ENCODE measurements around the gene UQCRC2.
"Not testable (repeated sequence)": the region's sequence is repeated elsewhere in the genome, so short reads cannot be mapped to it uniquely, and the experiment has no call there.

The UQCRC2 gene

GRCh38 chr16:22013486-22013885, 60.3 kb downstream of the UQCRC2 start:
- DNase-seq, result no peak

GRCh38 chr16:22014271-22014873, 61.2 kb downstream of the UQCRC2 start:
- DNase-seq, result no peak

- no peak for DNase-seq
Observed at GRCh38 chr16:22016927-22017326, 63.8 kb downstream of the UQCRC2 start.

GRCh38 chr16:22018559-22018958, 65.4 kb downstream of the UQCRC2 start:
- DNase-seq, result no peak

GRCh38 chr16:22022151-22022550, 69.0 kb downstream of the UQCRC2 start:
- DNase-seq, result no peak

GRCh38 chr16:22023505-22023904, 70.3 kb downstream of the UQCRC2 start:
- no peak for DNase-seq

- DNase-seq, result not testable (repeated sequence)
Observed at GRCh38 chr16:22024785-22025184, 71.6 kb downstream of the UQCRC2 start.

- DNase-seq, result no peak
Observed at GRCh38 chr16:22027633-22028032, 74.5 kb downstream of the UQCRC2 start.

GRCh38 chr16:22029632-22030031, 76.5 kb downstream of the UQCRC2 start:
- no peak for DNase-seq

- DNase-seq, result no peak
Observed at GRCh38 chr16:22030087-22030812, 77.1 kb downstream of the UQCRC2 start.

GRCh38 chr16:22031483-22032083, 78.4 kb downstream of the UQCRC2 start:
- no peak for DNase-seq

Data from amniotic stem cell (primary cell).